ENCODE measurements around the gene RPA1.

DNA sequence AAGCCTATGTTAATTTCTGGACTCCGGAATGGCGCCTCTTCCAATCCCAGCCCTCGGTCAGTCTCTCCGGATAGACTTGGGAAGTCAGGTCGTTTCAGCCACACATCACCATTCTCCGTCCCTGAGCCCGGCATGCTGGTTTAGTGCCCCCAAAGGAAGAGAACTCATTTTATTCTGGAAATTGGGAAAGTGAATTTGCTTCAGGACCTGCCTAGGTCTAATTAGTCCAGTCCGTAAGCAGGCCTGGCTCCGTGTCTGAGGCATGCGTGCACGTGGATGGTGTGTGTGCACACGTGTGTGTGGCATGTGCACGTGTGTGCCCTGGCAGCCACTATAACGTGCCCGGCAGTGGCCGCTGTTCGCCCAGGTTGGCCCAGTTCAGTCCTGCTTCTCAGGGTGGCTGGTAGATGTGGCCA is 77.4 kb downstream of the RPA1 start:
- TF ChIP-seq, protein P1, sequence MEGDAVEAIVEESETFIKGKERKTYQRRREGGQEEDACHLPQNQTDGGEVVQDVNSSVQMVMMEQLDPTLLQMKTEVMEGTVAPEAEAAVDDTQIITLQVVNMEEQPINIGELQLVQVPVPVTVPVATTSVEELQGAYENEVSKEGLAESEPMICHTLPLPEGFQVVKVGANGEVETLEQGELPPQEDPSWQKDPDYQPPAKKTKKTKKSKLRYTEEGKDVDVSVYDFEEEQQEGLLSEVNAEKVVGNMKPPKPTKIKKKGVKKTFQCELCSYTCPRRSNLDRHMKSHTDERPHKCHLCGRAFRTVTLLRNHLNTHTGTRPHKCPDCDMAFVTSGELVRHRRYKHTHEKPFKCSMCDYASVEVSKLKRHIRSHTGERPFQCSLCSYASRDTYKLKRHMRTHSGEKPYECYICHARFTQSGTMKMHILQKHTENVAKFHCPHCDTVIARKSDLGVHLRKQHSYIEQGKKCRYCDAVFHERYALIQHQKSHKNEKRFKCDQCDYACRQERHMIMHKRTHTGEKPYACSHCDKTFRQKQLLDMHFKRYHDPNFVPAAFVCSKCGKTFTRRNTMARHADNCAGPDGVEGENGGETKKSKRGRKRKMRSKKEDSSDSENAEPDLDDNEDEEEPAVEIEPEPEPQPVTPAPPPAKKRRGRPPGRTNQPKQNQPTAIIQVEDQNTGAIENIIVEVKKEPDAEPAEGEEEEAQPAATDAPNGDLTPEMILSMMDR (IDR thresholded peaks at IDR 0.05), result no peak
- no peak for TF ChIP-seq POLR2A (IDR thresholded peaks at IDR 0.05)
